ENCODE results near the gene MAPK1IP1L. TPM values are rescaled to one million over a fixed set of nuclear protein-coding genes. Genes with fewer than 3 reads are reported as not detected.

Gene MAPK1IP1L
- total RNA-seq, 1 donor from 2014 or later, result 106 TPM

DNA sequence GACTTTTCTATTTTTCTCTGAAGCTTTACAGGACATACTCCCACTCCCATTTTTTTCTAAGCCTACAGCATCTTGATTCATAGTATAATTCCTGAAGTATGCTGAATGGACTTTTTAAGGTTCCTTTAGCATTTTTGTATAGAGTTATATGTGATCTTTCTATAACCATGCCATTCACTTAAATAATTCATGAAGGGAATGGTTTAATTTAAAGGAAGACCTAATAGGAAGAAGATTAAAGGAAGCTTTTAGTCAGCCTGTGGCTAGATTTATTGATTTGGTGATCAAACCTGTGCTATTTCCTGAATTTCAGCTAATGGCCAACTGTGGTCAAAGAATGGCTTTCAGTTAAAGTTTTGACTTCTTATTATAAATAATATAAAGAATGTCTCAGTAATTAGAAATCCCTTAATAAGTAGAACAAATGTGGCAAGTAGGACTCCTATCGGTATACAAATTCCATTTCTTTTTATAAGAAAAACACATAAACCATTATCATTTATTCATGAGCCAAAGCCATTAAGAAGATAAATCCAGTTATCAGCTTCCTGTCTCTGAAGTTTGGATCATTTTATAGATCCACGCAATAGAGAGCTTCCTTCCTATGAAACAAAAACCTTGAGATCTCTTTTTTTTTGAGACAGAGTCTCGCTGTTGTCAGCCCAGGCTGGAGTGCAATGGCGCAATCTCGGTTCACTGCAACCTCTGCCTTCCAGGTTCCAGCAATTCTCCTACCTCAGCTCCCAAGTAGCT lies 4.0 kb upstream of the MAPK1IP1L start:
- Mint-ChIP-seq H3K36me3 (ENCODE audit: low read depth, unreplicated experiment) (no peaks in the 10 kb centered on the region), H3K27ac (ENCODE audit: unreplicated experiment) (no peak overlapping the region), H3K9me3 (ENCODE audit: unreplicated experiment) (no peaks in the 10 kb centered on the region), H3K4me3 (ENCODE audit: unreplicated experiment) (no peak overlapping the region), H3K27me3 (ENCODE audit: unreplicated experiment) (peaks cover 17% of the 10 kb centered on the region), H3K4me1 (ENCODE audit: unreplicated experiment) (peaks cover 20% of the 10 kb centered on the region)
- TF ChIP-seq, protein P1, sequence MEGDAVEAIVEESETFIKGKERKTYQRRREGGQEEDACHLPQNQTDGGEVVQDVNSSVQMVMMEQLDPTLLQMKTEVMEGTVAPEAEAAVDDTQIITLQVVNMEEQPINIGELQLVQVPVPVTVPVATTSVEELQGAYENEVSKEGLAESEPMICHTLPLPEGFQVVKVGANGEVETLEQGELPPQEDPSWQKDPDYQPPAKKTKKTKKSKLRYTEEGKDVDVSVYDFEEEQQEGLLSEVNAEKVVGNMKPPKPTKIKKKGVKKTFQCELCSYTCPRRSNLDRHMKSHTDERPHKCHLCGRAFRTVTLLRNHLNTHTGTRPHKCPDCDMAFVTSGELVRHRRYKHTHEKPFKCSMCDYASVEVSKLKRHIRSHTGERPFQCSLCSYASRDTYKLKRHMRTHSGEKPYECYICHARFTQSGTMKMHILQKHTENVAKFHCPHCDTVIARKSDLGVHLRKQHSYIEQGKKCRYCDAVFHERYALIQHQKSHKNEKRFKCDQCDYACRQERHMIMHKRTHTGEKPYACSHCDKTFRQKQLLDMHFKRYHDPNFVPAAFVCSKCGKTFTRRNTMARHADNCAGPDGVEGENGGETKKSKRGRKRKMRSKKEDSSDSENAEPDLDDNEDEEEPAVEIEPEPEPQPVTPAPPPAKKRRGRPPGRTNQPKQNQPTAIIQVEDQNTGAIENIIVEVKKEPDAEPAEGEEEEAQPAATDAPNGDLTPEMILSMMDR (IDR thresholded peaks at IDR 0.05; ENCODE audit: unreplicated experiment), result no peak
- DNase-seq (ENCODE audit: low spot score), result no peak

DNA sequence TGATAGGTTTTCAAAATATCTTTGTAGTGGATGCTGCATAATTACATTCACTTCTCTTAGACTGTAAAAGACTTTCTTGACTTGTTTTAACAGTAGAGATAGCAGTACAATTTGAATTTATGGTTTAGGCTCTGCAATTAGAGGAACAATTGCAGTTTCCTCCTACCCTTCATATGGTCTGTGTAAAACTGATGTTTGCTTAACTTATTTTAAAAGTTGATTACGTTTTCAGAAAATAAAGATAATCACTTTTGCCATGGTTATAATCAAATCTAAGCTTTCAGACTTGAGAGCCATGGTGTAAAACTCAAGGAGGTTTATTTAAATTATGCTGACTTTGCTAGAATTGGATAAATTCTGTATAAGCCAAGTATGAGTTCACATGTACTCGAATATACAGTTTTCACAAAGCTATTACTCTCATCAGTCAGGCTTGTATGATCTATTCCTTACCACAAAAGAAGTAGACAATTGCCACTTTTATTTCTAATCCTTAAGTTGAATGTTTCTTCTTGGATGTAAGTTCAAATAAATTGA lies 2.5 kb upstream of the MAPK1IP1L start:
- TF ChIP-seq, protein P1 (IDR thresholded peaks at IDR 0.05; ENCODE audit: unreplicated experiment), result no peak
- Mint-ChIP-seq H3K4me1 (ENCODE audit: unreplicated experiment) (peaks cover 34% of the 10 kb centered on the region), H3K9me3 (ENCODE audit: unreplicated experiment) (no peaks in the 10 kb centered on the region), H3K4me3 (ENCODE audit: unreplicated experiment) (no peak overlapping the region), H3K36me3 (ENCODE audit: low read depth, unreplicated experiment) (peaks cover 5% of the 10 kb centered on the region), H3K27me3 (ENCODE audit: unreplicated experiment) (peaks cover 22% of the 10 kb centered on the region), H3K27ac (ENCODE audit: unreplicated experiment) (no peak overlapping the region)
- no peak for DNase-seq (ENCODE audit: low spot score)

DNA sequence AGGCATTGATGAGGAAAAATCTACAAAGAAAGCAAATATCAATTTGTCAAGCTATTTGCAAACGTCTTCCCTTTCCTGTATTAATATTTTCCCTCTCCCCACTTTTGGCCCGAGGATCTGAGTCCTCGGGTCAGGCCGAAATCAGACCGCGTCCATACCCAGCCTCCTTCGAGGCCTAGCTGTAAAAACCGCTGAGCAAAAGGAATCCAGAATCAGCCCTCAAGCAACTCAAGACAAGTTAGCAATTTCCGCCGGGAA lies 353 bp upstream of the MAPK1IP1L start:
- DNase-seq (ENCODE audit: low spot score), result no peak
- Mint-ChIP-seq H3K4me3 (ENCODE audit: unreplicated experiment) (peak overlapping the region; percentile 98), H3K36me3 (ENCODE audit: low read depth, unreplicated experiment) (peaks cover 12% of the 10 kb centered on the region), H3K4me1 (ENCODE audit: unreplicated experiment) (peaks cover 39% of the 10 kb centered on the region), H3K27me3 (ENCODE audit: unreplicated experiment) (peaks cover 22% of the 10 kb centered on the region), H3K9me3 (ENCODE audit: unreplicated experiment) (no peaks in the 10 kb centered on the region), H3K27ac (ENCODE audit: unreplicated experiment) (peak overlapping the region; percentile 99)
- TF ChIP-seq, protein P1 (IDR thresholded peaks at IDR 0.05; ENCODE audit: unreplicated experiment), result no peak

DNA sequence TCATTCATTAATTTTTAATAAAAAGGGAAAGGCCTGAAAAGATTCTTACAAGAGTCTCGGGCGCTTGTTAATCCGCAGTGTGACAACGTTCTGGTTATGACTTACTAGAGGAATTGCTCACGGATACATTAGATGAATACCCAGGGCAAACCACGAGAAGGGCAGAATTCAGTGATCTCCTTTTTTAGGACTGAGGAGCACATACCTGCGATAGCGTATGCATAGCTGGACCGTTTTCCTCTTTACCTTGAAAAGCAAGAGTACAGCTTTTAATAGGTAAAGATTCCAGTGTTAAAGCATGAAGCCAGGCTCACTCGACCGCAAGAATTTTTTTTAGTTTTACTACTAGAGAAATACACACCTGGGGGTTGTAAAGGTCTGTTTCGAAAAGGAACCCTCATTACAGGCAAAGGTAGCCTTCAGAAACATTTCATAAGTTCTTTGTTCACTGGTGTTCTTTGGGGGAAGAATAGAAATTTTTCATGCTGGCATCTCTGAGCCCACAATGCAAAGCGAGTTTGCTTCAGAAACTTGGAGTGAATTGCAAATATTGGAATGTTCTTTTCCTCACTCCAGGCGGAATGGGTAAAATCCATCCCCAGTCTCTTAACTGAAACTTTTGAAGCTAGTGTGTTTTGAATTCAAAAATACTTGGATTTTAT lies 953 bp downstream of the MAPK1IP1L start:
- Mint-ChIP-seq H3K36me3 (ENCODE audit: low read depth, unreplicated experiment) (peaks cover 12% of the 10 kb centered on the region), H3K27ac (ENCODE audit: unreplicated experiment) (peak overlapping the region; percentile 99), H3K4me1 (ENCODE audit: unreplicated experiment) (peaks cover 39% of the 10 kb centered on the region), H3K4me3 (ENCODE audit: unreplicated experiment) (peak overlapping the region; percentile 98), H3K27me3 (ENCODE audit: unreplicated experiment) (peaks cover 22% of the 10 kb centered on the region), H3K9me3 (ENCODE audit: unreplicated experiment) (no peaks in the 10 kb centered on the region)
- DNase-seq (ENCODE audit: low spot score), result no peak
- TF ChIP-seq, protein P1 (IDR thresholded peaks at IDR 0.05; ENCODE audit: unreplicated experiment), result no peak

DNA sequence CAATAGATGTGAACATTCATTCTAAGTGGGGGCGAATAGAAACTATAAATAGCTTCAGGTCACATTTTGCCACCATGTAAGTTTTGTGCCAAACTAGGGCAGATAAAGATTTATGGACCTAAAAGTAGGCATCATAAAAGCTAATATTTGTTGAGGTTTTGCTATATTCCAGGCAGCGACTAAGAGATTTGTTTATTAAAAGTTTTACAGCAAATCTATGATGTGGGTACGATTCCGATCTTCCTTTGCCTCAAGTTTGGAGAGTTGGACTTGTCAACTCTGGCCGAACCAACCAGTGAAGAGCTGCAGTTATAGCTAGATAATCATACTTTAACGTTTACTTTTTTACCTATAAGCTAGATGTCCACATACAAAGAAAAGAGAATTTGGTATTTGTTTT lies 1.6 kb downstream of the MAPK1IP1L start:
- peaks cover 22% of the 10 kb centered on the region for H3K27me3 Mint-ChIP-seq (ENCODE audit: unreplicated experiment)
- H3K9me3 Mint-ChIP-seq (ENCODE audit: unreplicated experiment), result no peaks in the 10 kb centered on the region
- H3K4me1 Mint-ChIP-seq (ENCODE audit: unreplicated experiment), result peaks cover 39% of the 10 kb centered on the region
- TF ChIP-seq, protein P1 (IDR thresholded peaks at IDR 0.05; ENCODE audit: unreplicated experiment), result no peak
- peaks cover 12% of the 10 kb centered on the region for H3K36me3 Mint-ChIP-seq (ENCODE audit: low read depth, unreplicated experiment)
- peak overlapping the region; percentile 98 for H3K4me3 Mint-ChIP-seq (ENCODE audit: unreplicated experiment)
- no peak for DNase-seq (ENCODE audit: low spot score)
- H3K27ac Mint-ChIP-seq (ENCODE audit: unreplicated experiment), result peak overlapping the region; percentile 99

Data from endothelial cell (in vitro differentiated cells).